AG04450 (cell line): ENCODE data around the gene MAP2K6. TPM values are rescaled to one million over a fixed set of nuclear protein-coding genes. Genes with fewer than 3 reads are reported as not detected.
A peak's percentile ranks its signal among the peaks of the same experiment; 100 is the strongest.

Source experiments
- CTCF ChIA-PET: fragments of 300-600, 350-600 bp; formaldehyde crosslinking; extraction: SDS; loops from one replicate; lab custom pipeline; 2022; ENCODE audit warnings: antibody characterized with exemption, inconsistent platforms; lab: Charles Lee
- POLR2A ChIA-PET: fragments of 350-600 bp; formaldehyde crosslinking; extraction: SDS; loops from one replicate; lab custom pipeline; 2021; ENCODE audit warnings: antibody characterized with exemption, inconsistent platforms; lab: Yijun Ruan, JAX
- DNase-seq: peaks from one replicate; pipeline ENCODE4 v3.0.0-alpha.2; 2011; ENCODE audit warnings: low read depth, low spot score
- H3K27ac ChIP-seq: one replicate; pipeline ENCODE4 v1.5.1; 2012; ENCODE audit warnings: low read depth, low read length, control low read depth
- H3K27me3 ChIP-seq: one replicate; pipeline ENCODE4 v1.6.0; 2012; ENCODE audit warnings: low read length; ENCODE audit not compliant: control insufficient read depth, insufficient read depth
- H3K4me3 ChIP-seq: 2 replicates; pipeline ENCODE4 v1.5.1; 2011; ENCODE audit warnings: mild to moderate bottlenecking, low read depth, low read length, control low read depth
- H3K9me3 ChIP-seq: 2 replicates; pipeline ENCODE4 v1.5.1; 2012; ENCODE audit warnings: low read length; ENCODE audit not compliant: control insufficient read depth, insufficient read depth
- CTCF ChIP-seq: IDR thresholded peaks from 2 replicates; pipeline ENCODE4 v1.5.1; 2011; ENCODE audit warnings: low read depth, low read length, control low read depth, inconsistent platforms
- polyA plus RNA-seq: library from polyadenylated mRNA; depleted of rRNA; stranded (reverse); fragments of >200 nt; gene quantifications from 2 replicates; pipeline ENCODE4 v1.2.3, GENCODE V29; 2011

Gene MAP2K6
- polyA plus RNA-seq, 1 experiment, result 10.9 TPM

DNA sequence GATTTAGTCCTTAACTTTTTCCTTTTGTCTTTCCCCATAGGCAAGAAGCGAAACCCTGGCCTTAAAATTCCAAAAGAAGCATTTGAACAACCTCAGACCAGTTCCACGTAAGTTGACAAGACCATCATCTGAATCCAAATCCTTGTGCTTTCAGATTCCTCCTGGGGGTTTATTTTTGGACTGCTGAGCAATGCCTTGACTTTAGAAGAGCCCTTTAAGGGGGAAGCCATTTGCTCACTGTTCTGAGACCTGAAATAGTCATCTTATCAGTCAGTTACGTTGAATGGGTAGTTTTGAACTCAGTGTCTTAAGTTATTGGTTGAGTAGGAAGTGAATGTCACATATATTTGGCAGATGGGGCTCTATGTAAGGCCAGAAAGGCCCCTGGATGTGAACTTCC lies 91.2 kb downstream of the MAP2K6 start:
- no peak for DNase-seq
- Histone ChIP-seq H3K4me3 (no peak overlapping the region), H3K9me3 (no peaks in the 10 kb centered on the region), H3K27ac (no peak overlapping the region), H3K27me3 (no peaks in the 10 kb centered on the region)
- POLR2A ChIA-PET, result no interaction called here
- CTCF ChIA-PET, result interaction anchor here (0.6 to 14.0 kb wide), 5 partner anchors 11 to 302 kb away, joined by 3 to 113 read pairs (median 3); no protein-coding TSS in a partner anchor
- no peak for TF ChIP-seq CTCF

- Histone ChIP-seq H3K27me3 (no peaks in the 10 kb centered on the region), H3K9me3 (no peaks in the 10 kb centered on the region), H3K4me3 (no peak overlapping the region), H3K27ac (no peak overlapping the region)
- ChIA-PET CTCF (interaction anchor here (0.7 to 14.0 kb wide), 3 partner anchors 10 to 303 kb away, joined by 3 to 113 read pairs (median 3); no protein-coding TSS in a partner anchor), POLR2A (no interaction called here)
- no peak for DNase-seq
- peak; percentile 48 for TF ChIP-seq CTCF
These were observed 92.0 kb downstream of the MAP2K6 start for GRCh38 chr17:69506489-69506888.

- POLR2A ChIA-PET, result no interaction called here
- CTCF ChIA-PET, result interaction anchor here (0.6 to 14.0 kb wide), 2 partner anchors 15 to 100 kb away, joined by 3 to 113 read pairs; no protein-coding TSS in a partner anchor
- TF ChIP-seq CTCF, result no peak
- Histone ChIP-seq H3K27ac (no peak overlapping the region), H3K27me3 (no peaks in the 10 kb centered on the region), H3K4me3 (no peak overlapping the region), H3K9me3 (no peaks in the 10 kb centered on the region)
- no peak for DNase-seq
These were observed 94.3 kb downstream of the MAP2K6 start for GRCh38 chr17:69508814-69509213.

DNA sequence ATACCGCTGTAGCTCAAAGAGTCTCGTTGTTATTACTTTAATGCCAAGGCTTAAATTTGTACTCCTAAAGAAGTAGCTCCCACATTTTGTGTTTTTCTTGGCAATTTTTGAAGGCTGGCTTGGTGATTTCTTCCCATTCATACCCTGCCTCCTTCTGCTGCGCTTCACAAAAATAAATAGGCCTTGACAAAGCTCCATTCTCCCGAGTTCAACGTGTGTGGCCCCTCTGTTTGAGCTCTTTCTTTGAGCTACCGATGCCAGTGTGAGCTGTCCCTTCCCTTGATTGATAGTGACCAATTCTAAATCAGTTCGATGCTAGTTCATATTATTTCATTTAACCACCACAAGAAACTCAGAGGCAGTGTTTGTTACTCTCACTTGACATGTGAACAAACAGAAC lies 96.8 kb downstream of the MAP2K6 start:
- TF ChIP-seq CTCF, result no peak
- no peaks in the 10 kb centered on the region for H3K9me3 ChIP-seq
- H3K27me3 ChIP-seq, result no peaks in the 10 kb centered on the region
- CTCF ChIA-PET, result interaction anchor here (0.6 to 14.0 kb wide), 2 partner anchors 13 to 97 kb away, joined by 3 to 113 read pairs; partner anchors contain the start of gene MAP2K6
- no peak overlapping the region for H3K4me3 ChIP-seq
- POLR2A ChIA-PET, result no interaction called here
- no peak for DNase-seq
- H3K27ac ChIP-seq, result no peak overlapping the region

DNA sequence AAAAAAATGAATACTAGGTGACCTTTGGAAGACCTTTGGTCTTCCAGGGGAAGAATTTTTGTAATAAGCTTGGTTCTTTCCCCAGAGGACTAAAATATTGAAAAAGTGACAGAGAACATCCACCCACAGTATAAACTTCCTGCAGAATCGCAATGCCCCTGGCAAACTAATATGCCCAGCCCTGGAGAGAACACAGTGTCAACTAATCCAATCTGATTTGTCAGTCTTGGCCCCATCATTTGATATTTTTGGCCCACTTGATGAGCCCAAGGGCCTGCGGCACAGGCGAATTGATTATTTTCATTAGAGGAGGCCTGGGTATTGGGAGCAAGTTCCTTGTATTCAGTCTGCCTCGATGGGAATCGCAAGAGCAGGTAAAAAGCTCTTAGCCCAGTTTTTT lies 98.4 kb downstream of the MAP2K6 start:
- Histone ChIP-seq H3K4me3 (no peak overlapping the region), H3K27ac (no peak overlapping the region), H3K27me3 (no peaks in the 10 kb centered on the region), H3K9me3 (no peaks in the 10 kb centered on the region; the same call in 1 of the 2 replicates)
- no peak for DNase-seq
- POLR2A ChIA-PET, result no interaction called here
- CTCF ChIA-PET, result interaction anchor here (1.0 to 2.2 kb wide), 3 partner anchors 9 to 178 kb away, joined by 3 to 12 read pairs (median 7); no protein-coding TSS in a partner anchor
- TF ChIP-seq CTCF, result no peak
